KMS-11 (cell line): ENCODE data around the gene DACT1.

ENCODE experiments used
- H2AFZ ChIP-seq: fragments of 200-600 bp; sonication (generic); 2 replicates; pipeline ENCODE4 v1.6.1; 2016; ENCODE audit warnings: antibody characterized with exemption, mixed run types, low read depth
- H3K27ac ChIP-seq: fragments of 200-600 bp; sonication (generic); 2 replicates; pipeline ENCODE4 v1.6.1; 2016; ENCODE audit warnings: mild to moderate bottlenecking, mixed run types
- H3K27me3 ChIP-seq: fragments of 200-600 bp; sonication (generic); 2 replicates; pipeline ENCODE4 v1.6.1; 2017; ENCODE audit warnings: mild to moderate bottlenecking, low read depth, mixed run types, moderate library complexity; ENCODE audit not compliant: insufficient read depth
- H3K36me3 ChIP-seq: fragments of 200-600 bp; sonication (generic); 2 replicates; pipeline ENCODE4 v1.6.1; 2017; ENCODE audit warnings: mild to moderate bottlenecking, mixed run types; ENCODE audit not compliant: insufficient read depth
- H3K4me1 ChIP-seq: fragments of 200-600 bp; sonication (generic); 2 replicates; pipeline ENCODE4 v1.6.1; 2016; ENCODE audit warnings: mild to moderate bottlenecking, low read depth, mixed run types; ENCODE audit not compliant: poor library complexity, severe bottlenecking
- H3K4me2 ChIP-seq: fragments of 200-600 bp; sonication (generic); 2 replicates; pipeline ENCODE4 v1.7.0; 2016; ENCODE audit warnings: mild to moderate bottlenecking, mixed run types
- H3K4me3 ChIP-seq: fragments of 200-600 bp; sonication (generic); IDR thresholded peaks from 2 replicates; pipeline ENCODE4 v1.6.1; 2017; ENCODE audit warnings: low read depth, low read length, mixed read lengths; ENCODE audit not compliant: insufficient read depth
- H3K79me2 ChIP-seq: fragments of 200-600 bp; sonication (generic); 2 replicates; pipeline ENCODE4 v1.6.1; 2016; ENCODE audit warnings: low read depth, mixed run types; ENCODE audit not compliant: insufficient read depth
- H3K9ac ChIP-seq: fragments of 200-600 bp; sonication (generic); 2 replicates; pipeline ENCODE4 v1.6.1; 2016; ENCODE audit warnings: mild to moderate bottlenecking, mixed run types
- H4K20me1 ChIP-seq: fragments of 200-600 bp; sonication (generic); 2 replicates; pipeline ENCODE4 v1.6.1; 2016; ENCODE audit warnings: mild to moderate bottlenecking, mixed run types; ENCODE audit not compliant: insufficient read depth
- CTCF ChIP-seq: fragments of 200-600 bp; sonication (generic); conservative IDR thresholded peaks from 2 replicates; pipeline ENCODE4 v1.6.1; 2017; ENCODE audit warnings: low read depth, mild to moderate bottlenecking, antibody characterized with exemption, low read length, moderate library complexity, mixed read lengths

DACT1 gene

GRCh38 chr14:58636129-58636528, 1.6 kb upstream of the DACT1 start:
- H3K4me3 ChIP-seq = no peak overlapping the region
- no peaks in the 10 kb centered on the region for H3K36me3 ChIP-seq
- H3K9ac ChIP-seq = no peak overlapping the region
- no peaks in the 10 kb centered on the region for H3K27me3 ChIP-seq
- H3K4me2 ChIP-seq = no peak overlapping the region
- H4K20me1 ChIP-seq = no peaks in the 10 kb centered on the region
- no peak overlapping the region for H2AFZ ChIP-seq
- H3K4me1 ChIP-seq = peaks cover 5% of the 10 kb centered on the region
- H3K79me2 ChIP-seq = no peaks in the 10 kb centered on the region
- H3K27ac ChIP-seq = no peak overlapping the region
- no peak for TF ChIP-seq CTCF

DNA sequence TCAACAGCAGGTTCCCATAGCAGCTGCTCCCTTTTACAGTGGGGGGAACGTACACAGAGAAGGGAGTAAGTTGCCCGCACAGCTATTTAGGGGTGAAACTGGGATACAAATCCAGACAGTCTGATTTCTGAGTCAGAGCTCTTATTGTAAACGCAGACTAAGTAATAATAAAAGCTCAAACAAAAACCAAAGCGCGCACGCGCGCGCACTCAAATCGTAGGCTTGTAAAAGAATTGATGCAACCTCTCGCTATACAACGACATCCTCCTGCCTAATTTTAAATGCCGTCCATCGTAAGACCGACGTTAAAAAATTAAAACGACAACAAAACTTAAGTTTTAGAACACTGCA, 747 bp upstream of the DACT1 start:
- H3K79me2 ChIP-seq = no peaks in the 10 kb centered on the region
- no peak overlapping the region for H3K4me3 ChIP-seq
- TF ChIP-seq CTCF = no peak
- H4K20me1 ChIP-seq = no peaks in the 10 kb centered on the region
- no peaks in the 10 kb centered on the region for H3K27me3 ChIP-seq
- H3K9ac ChIP-seq = no peak overlapping the region
- H3K4me1 ChIP-seq = peaks cover 5% of the 10 kb centered on the region
- H3K4me2 ChIP-seq = no peak overlapping the region; the same call in 1 of the 2 replicates
- H3K27ac ChIP-seq = no peak overlapping the region
- peak overlapping the region; percentile 41; the same call in 1 of the 2 replicates for H2AFZ ChIP-seq
- no peaks in the 10 kb centered on the region for H3K36me3 ChIP-seq

GRCh38 chr14:58638231-58639197, 752 bp downstream of the DACT1 start:
- Histone ChIP-seq H3K4me1 (peaks cover 5% of the 10 kb centered on the region), H3K9ac (no peak overlapping the region; the same call in 1 of the 2 replicates), H4K20me1 (no peaks in the 10 kb centered on the region), H3K4me2 (peak overlapping the region; percentile 68), H3K27me3 (no peaks in the 10 kb centered on the region), H3K79me2 (no peaks in the 10 kb centered on the region), H3K27ac (no peak overlapping the region), H3K36me3 (no peaks in the 10 kb centered on the region), H2AFZ (peak overlapping the region; percentile 61), H3K4me3 (no peak overlapping the region)
- TF ChIP-seq CTCF = no peak

- no peak overlapping the region for H3K27ac ChIP-seq
- peak overlapping the region; percentile 61; the same call in 1 of the 2 replicates for H2AFZ ChIP-seq
- H3K4me3 ChIP-seq = no peak overlapping the region
- H3K36me3 ChIP-seq = no peaks in the 10 kb centered on the region
- H4K20me1 ChIP-seq = no peaks in the 10 kb centered on the region
- peak overlapping the region; percentile 68; the same call in 1 of the 2 replicates for H3K4me2 ChIP-seq
- H3K9ac ChIP-seq = no peak overlapping the region
- TF ChIP-seq CTCF = no peak
- H3K4me1 ChIP-seq = peaks cover 5% of the 10 kb centered on the region
- H3K79me2 ChIP-seq = no peaks in the 10 kb centered on the region
- no peaks in the 10 kb centered on the region for H3K27me3 ChIP-seq
Observed at GRCh38 chr14:58639198-58639565, 1.4 kb downstream of the DACT1 start.
